ENCODE measurements around the gene TSPAN16. TPM values are rescaled to one million over a fixed set of nuclear protein-coding genes. Genes with fewer than 3 reads are reported as not detected.

Gene TSPAN16
- total RNA-seq, 1 experiment from 2014 or later, result not detected

- H3K23ac ChIP-seq (ENCODE audit: insufficient read length, low read depth, low read length), result no peak overlapping the region
- no peaks in the 10 kb centered on the region for H3K27me3 ChIP-seq (ENCODE audit: insufficient read depth, low read length)
- H3K56ac ChIP-seq (ENCODE audit: insufficient read length, low read depth, low read length), result no peak overlapping the region
- H2BK12ac ChIP-seq (ENCODE audit: insufficient read length, low read depth, low read length), result no peak overlapping the region
- DNase-seq, result no peak
- no peak overlapping the region for H4K5ac ChIP-seq (ENCODE audit: insufficient read length, low read depth, low read length)
- H3K23me2 ChIP-seq (ENCODE audit: insufficient read length, low read depth, low read length, poor library complexity, severe bottlenecking), result no peaks in the 10 kb centered on the region
- H4K20me1 ChIP-seq (ENCODE audit: control insufficient read depth, insufficient read depth, insufficient read length), result no peaks in the 10 kb centered on the region
- Mint-ChIP-seq H3K27me3 (ENCODE audit: low read depth) (peaks cover 9% of the 10 kb centered on the region), H3K9me3 (peaks cover 13 to 20% of the 10 kb centered on the region in 2 experiments), H3K36me3 (ENCODE audit: insufficient read depth in 1 of 3, low read depth in 3 of 3) (peaks cover 0 to 10% (median 2%) of the 10 kb centered on the region in 3 experiments; a peak in 4 of 7 replicates), H3K27ac (no peak overlapping the region), H3K4me1 (peaks cover 7 to 13% of the 10 kb centered on the region in 2 experiments), H3K4me3 (no peak overlapping the region)
- no peak overlapping the region for H4K8ac ChIP-seq (replicated peaks; ENCODE audit: insufficient read length, low read depth, low read length)
- H4K91ac ChIP-seq (ENCODE audit: insufficient read length, low read depth, low read length), result no peak overlapping the region
- no peak overlapping the region for H3K4me2 ChIP-seq (ENCODE audit: insufficient read depth, insufficient read length, low read length)
- H2BK5ac ChIP-seq (ENCODE audit: insufficient read length, low read length), result no peak overlapping the region
- H3K9me3 ChIP-seq (ENCODE audit: control insufficient read depth, low read depth, low read length), result no peaks in the 10 kb centered on the region
- no peaks in the 10 kb centered on the region for H3K79me1 ChIP-seq (ENCODE audit: insufficient read depth, low read depth, low read length, poor library complexity, severe bottlenecking)
- no peak overlapping the region for H3K14ac ChIP-seq (ENCODE audit: insufficient read depth, low read length)
- no peak overlapping the region; the same call in 1 of the 2 replicates for H2BK15ac ChIP-seq (ENCODE audit: low read depth, low read length)
- H3K4ac ChIP-seq (ENCODE audit: low read depth, low read length), result no peak overlapping the region
- no peak overlapping the region for H3K18ac ChIP-seq (ENCODE audit: insufficient read length, low read depth, low read length)
- H3K9ac ChIP-seq (ENCODE audit: extremely low read depth, insufficient read length, low read length), result no peak overlapping the region
- no peak overlapping the region for H3K27ac ChIP-seq (ENCODE audit: insufficient read length, low read depth, low read length)
- no peaks in the 10 kb centered on the region for H3K79me2 ChIP-seq (ENCODE audit: insufficient read depth, low read length)
- no peak overlapping the region for H2AK5ac ChIP-seq (ENCODE audit: insufficient read length, low read length)
- H3K4me1 ChIP-seq (ENCODE audit: insufficient read depth, low read length), result no peaks in the 10 kb centered on the region
- H2BK20ac ChIP-seq (ENCODE audit: low read depth, low read length, poor library complexity, severe bottlenecking), result no peak overlapping the region
- no CpG with 5 or more reads among the region's 5 CpGs for WGBS (ENCODE audit: extremely low coverage, insufficient read length, low lambda C conversion rate)
- no peak overlapping the region for H3T11ph ChIP-seq (ENCODE audit: low read length)
- no peak overlapping the region for H2AFZ ChIP-seq (ENCODE audit: low read length)
- no peak overlapping the region for H2BK120ac ChIP-seq (ENCODE audit: low read depth, low read length, poor library complexity, severe bottlenecking)
- no peak for TF ChIP-seq CTCF (conservative IDR thresholded peaks at IDR 0.05)
Observed at GRCh38 chr19:11273989-11274388, 22.0 kb upstream of the TSPAN16 start.

Data from H9 (cell line).